HepG2 (cell line): ENCODE measurements around the gene SLC35B1. TPM values are rescaled to one million over a fixed set of nuclear protein-coding genes. Genes with fewer than 3 reads are reported as not detected.

Experiments used
- ATAC-seq: fragments of 200-7000 bp; cut with Tn5 transposase; 3 replicates; pipeline ENCODE4 v1.9.1; 2020; ENCODE audit warnings: mild to moderate bottlenecking, moderate library complexity
- BruUV-seq: library from RNA; stranded (reverse); fragments of 400-500 nt; replicated peaks from 2 replicates; lab custom pipeline; 2021; lab: Mats Ljungman, UMichigan
- CTCF ChIA-PET: fragments of 300-600 bp; formaldehyde crosslinking; extraction: SDS; loops from one replicate; lab custom pipeline; 2021; ENCODE audit warnings: low total read pairs, inconsistent platforms, low intra/inter-chr PET ratio; lab: Yijun Ruan, JAX
- POLR2A ChIA-PET: fragments of 350-600 bp; sonication (Branson Sonifier 250); formaldehyde crosslinking; loops from one replicate; lab custom pipeline; 2020; ENCODE audit warnings: antibody characterized with exemption, inconsistent platforms; lab: Yijun Ruan, JAX
- DNase-seq: peaks from one replicate; pipeline ENCODE4 v3.0.0-alpha.2; 2015; ENCODE audit warnings: low spot score
- FAIRE-seq: peaks from 3 replicates; lab custom pipeline; 2011; peaks lifted over from hg19 to GRCh38; lab: Jason Lieb, UNC
- H2AFZ ChIP-seq: one replicate; pipeline ENCODE4 v1.6.1; 2011; ENCODE audit warnings: low read length, inconsistent platforms
- H3K27ac ChIP-seq: fragments of 300-600 bp; 3 replicates; pipeline ENCODE4 v1.8.0; 2011; ENCODE audit warnings: mixed run types, mild to moderate bottlenecking, mixed read lengths, low read length, inconsistent platforms; ENCODE audit not compliant: insufficient read depth; ENCODE audit errors: extremely low read length
- H3K27me3 ChIP-seq, 2 experiments: fragments of 200-600 bp in 1 of 2; 2 replicates in 1 of 2; 3 replicates in 1 of 2; pipeline versions ENCODE4 v1.6.0 to v1.8.0; 2011; ENCODE audit warnings: low read length in 2 of 2, mild to moderate bottlenecking in 2 of 2, moderate library complexity in 2 of 2, inconsistent platforms in 1 of 2; ENCODE audit not compliant: insufficient read depth in 2 of 2, control insufficient read depth in 1 of 2
- H3K36me3 ChIP-seq, 2 experiments: fragments of 200-600 bp in 1 of 2; replicated peaks in 1 of 2; 2 replicates in 1 of 2; 3 replicates in 1 of 2; pipeline versions ENCODE4 v1.5.1 to v1.8.0; 2011; ENCODE audit warnings: low read length in 2 of 2, inconsistent platforms in 1 of 2; ENCODE audit not compliant: insufficient read depth in 2 of 2, control insufficient read depth in 1 of 2
- H3K4me1 ChIP-seq: 2 replicates; pipeline ENCODE4 v1.5.1; 2012; ENCODE audit warnings: low read length, inconsistent platforms; ENCODE audit not compliant: insufficient read depth
- H3K4me2 ChIP-seq: 2 replicates; pipeline ENCODE4 v1.6.0; 2011; ENCODE audit warnings: low read depth, low read length, inconsistent platforms
- H3K4me3 ChIP-seq, 3 experiments: fragments of 200-600 bp in 1 of 3; sonication (generic), shearing (Covaris generic) in 1 of 3; replicated peaks in 1 of 3; 2 replicates each; pipeline ENCODE4 v1.5.1; 2011 to 2016; ENCODE audit warnings: low read length in 3 of 3, inconsistent platforms in 2 of 3, low read depth in 2 of 3, mild to moderate bottlenecking in 2 of 3, control low read depth in 1 of 3, mixed read lengths in 1 of 3; ENCODE audit not compliant: insufficient read depth in 1 of 3
- H3K79me2 ChIP-seq: one replicate; pipeline ENCODE4 v1.6.1; 2011; ENCODE audit warnings: low read length, inconsistent platforms; ENCODE audit not compliant: insufficient read depth
- H3K9ac ChIP-seq: 2 replicates; pipeline ENCODE4 v1.6.0; 2011; ENCODE audit warnings: mild to moderate bottlenecking, low read depth, low read length, inconsistent platforms; ENCODE audit not compliant: insufficient read depth
- H3K9me3 ChIP-seq: 2 replicates; pipeline ENCODE4 v1.5.1; 2012; ENCODE audit warnings: mild to moderate bottlenecking, low read length
- H4K20me1 ChIP-seq: 2 replicates; pipeline ENCODE4 v1.6.0; 2011; ENCODE audit warnings: inconsistent platforms, mild to moderate bottlenecking, low read length, moderate library complexity; ENCODE audit not compliant: insufficient read depth
- HOMEZ ChIP-seq: IDR thresholded peaks from 2 replicates; pipeline ENCODE4 v1.6.1; 2016; ENCODE audit warnings: low read depth
- PRDM4 ChIP-seq: sonication (generic); formaldehyde crosslinking; IDR thresholded peaks from 2 replicates; pipeline ENCODE4 v1.9.0; 2021; ENCODE audit warnings: missing genetic modification reagents, borderline replicate concordance
- STAG1 ChIP-seq: sonication (generic); formaldehyde crosslinking; IDR thresholded peaks from 2 replicates; pipeline ENCODE4 v1.4.0; 2020; ENCODE audit warnings: missing genetic modification reagents
- XRCC5 ChIP-seq: fragments of 200-400 bp; formaldehyde crosslinking; optimal IDR thresholded peaks from 2 replicates; pipeline ENCODE3; 2017; ENCODE audit warnings: mild to moderate bottlenecking, low read length
- ZFAT ChIP-seq: sonication (generic); formaldehyde crosslinking; conservative IDR thresholded peaks from 2 replicates; pipeline ENCODE4 v1.8.1; 2023; ENCODE audit warnings: missing genetic modification reagents, inconsistent platforms
- ZNF30 ChIP-seq: sonication (generic); formaldehyde crosslinking; IDR thresholded peaks from 2 replicates; pipeline ENCODE4 v1.5.0; 2020; ENCODE audit warnings: mild to moderate bottlenecking, missing genetic modification reagents
- ZNF510 ChIP-seq: sonication (generic); formaldehyde crosslinking; IDR thresholded peaks from 2 replicates; pipeline ENCODE4 v1.4.0; 2020; ENCODE audit warnings: low read depth, mild to moderate bottlenecking, missing genetic modification reagents
- ZNF773 ChIP-seq: sonication (generic); formaldehyde crosslinking; IDR thresholded peaks from 2 replicates; pipeline ENCODE4 v1.4.0; 2020; ENCODE audit warnings: missing genetic modification reagents, borderline replicate concordance
- WGBS: methylation state at CpG from one replicate; pipeline ENCODE4 v1.1.6; 2017; ENCODE audit warnings: low lambda C conversion rate; 5-methylcytosine and 5-hydroxymethylcytosine counted together
- in situ Hi-C: cut with HindIII; loops from 2 replicates; pipeline ENCODE4 v1.10.0; 2017; ENCODE audit warnings: low pct_unique_long_range_greater_than_20kb; ENCODE audit not compliant: extremely low pct_ligation_motif_present
- intact Hi-C: fragments of 100-400 bp; cut with micrococcal nuclease; formaldehyde crosslinking; loops from one replicate; pipeline ENCODE4 v1.10.0; 2022; ENCODE audit not compliant: unreplicated experiment
- polyA plus RNA-seq, 8 experiments: library from polyadenylated mRNA; depleted of rRNA in 3 of 8; stranded (reverse) in 7 of 8; unstranded in 1 of 8; fragments of >200 nt; fragmentation: Illumina TruSeq in 4 of 8; extraction: Trizol in 4 of 8; gene quantifications; 2 replicates each; pipeline versions ENCODE4 v1.2.1 to v1.2.3, GENCODE V29; 2011 to 2016; ENCODE audit warnings: low read depth in 4 of 8, missing spikeins in 1 of 8, mixed read lengths in 1 of 8; ENCODE audit not compliant: insufficient read depth in 1 of 8
- total RNA-seq, 5 experiments: library from RNA; depleted of rRNA; stranded (reverse); fragments of >200 nt; fragmentation: Illumina TruSeq; extraction: Trizol; gene quantifications; 2 replicates each; pipeline ENCODE4 v1.2.3, GENCODE V29; 2016; ENCODE audit warnings: low read depth in 1 of 5

SLC35B1 gene
- total and polyA plus RNA-seq, 2 of the 13 experiments (the other 11 are each of a cell fraction or from before 2014, with no cell fraction given) = 99.6 to 113 TPM

GRCh38 chr17:49698005-49698404 is 9.8 kb downstream of the SLC35B1 start (continued):
- TF ChIP-seq PRDM4 (CRISPR knock-in tag) = no peak
- no peak for TF ChIP-seq HOMEZ
- TF ChIP-seq, all 625 proteins: peak for 0

GRCh38 chr17:49696233-49696761 is 11.5 kb downstream of the SLC35B1 start:
- no peak for FAIRE-seq
- DNase-seq = no peak
- Histone ChIP-seq H3K4me1 (peaks cover 25% of the 10 kb centered on the region), H3K9me3 (no peaks in the 10 kb centered on the region), H3K4me3 (no peak overlapping the region), H3K79me2 (no peaks in the 10 kb centered on the region), H3K4me2 (no peak overlapping the region), H2AFZ (no peak overlapping the region), H3K27me3 (peaks cover 0 to 13% of the 10 kb centered on the region in 2 experiments; a peak in 2 of 5 replicates), H4K20me1 (no peaks in the 10 kb centered on the region), H3K27ac (no peak overlapping the region), H3K36me3 (peaks cover 8 to 13% of the 10 kb centered on the region in 2 experiments; a peak in 4 of 5 replicates), H3K9ac (no peak overlapping the region)
- ChIA-PET POLR2A (interaction anchor here (1.2 to 2.1 kb wide), 2 partner anchors 12 to 126 kb away, joined by 3 to 9 read pairs; partner anchors contain the start of gene SLC35B1), CTCF (interaction anchor here (1.1 to 6.6 kb wide), 7 partner anchors 7 to 140 kb away, joined by 3 to 210 read pairs (median 6); partner anchors contain the start of gene NXPH3)
- in situ Hi-C loops = no loop called here
- BruUV-seq = no TSS peak
- WGBS = 48% methylated on average over 8 of the region's 8 CpGs
- intact Hi-C loops = no loop called here
- ATAC-seq = peak; percentile 14
- TF ChIP-seq ZNF30 (no peak), ZNF510 (CRISPR knock-in tag) (no peak), ZNF773 (no peak), STAG1 (CRISPR knock-in tag) (0 out of 2 replicates have a peak, but pooled peaks have one; percentile 10), XRCC5 (no peak), ZFAT (no peak)
